Measurements from ENCODE around the gene TMEM236.
A peak's percentile ranks its signal among the peaks of the same experiment; 100 is the strongest.

Gene TMEM236

GRCh38 chr10:17820943-17821342, 68.9 kb downstream of the TMEM236 start:
- no peak for DNase-seq (ENCODE audit: low read depth in 2 of 2)

GRCh38 chr10:17821893-17822292, 69.9 kb downstream of the TMEM236 start:
- DNase-seq (ENCODE audit: low read depth in 2 of 2), result no peak

- DNase-seq (ENCODE audit: low read depth in 2 of 2), result no peak
Observed at GRCh38 chr10:17831341-17831740, 79.3 kb downstream of the TMEM236 start.

GRCh38 chr10:17831896-17832295, 79.9 kb downstream of the TMEM236 start:
- no peak for DNase-seq (ENCODE audit: low read depth in 2 of 2)

- DNase-seq (ENCODE audit: low read depth in 2 of 2), result no peak
Observed at GRCh38 chr10:17833656-17834055, 81.7 kb downstream of the TMEM236 start.

- peak; percentile 81 to 82 for DNase-seq (ENCODE audit: low read depth in 2 of 2)
Observed at GRCh38 chr10:17835688-17836087, 83.7 kb downstream of the TMEM236 start.

GRCh38 chr10:17836942-17837341, 84.9 kb downstream of the TMEM236 start:
- peak; percentile 20 to 21 for DNase-seq (ENCODE audit: low read depth in 2 of 2)

GRCh38 chr10:17838080-17838648, 86.2 kb downstream of the TMEM236 start:
- DNase-seq (ENCODE audit: low read depth in 2 of 2), result no peak

- no peak for DNase-seq (ENCODE audit: low read depth in 2 of 2)
Observed at GRCh38 chr10:17841050-17841449, 89.0 kb downstream of the TMEM236 start.

GRCh38 chr10:17842641-17843040, 90.6 kb downstream of the TMEM236 start:
- DNase-seq (ENCODE audit: low read depth in 2 of 2), result no peak

GRCh38 chr10:17847585-17848296, 95.7 kb downstream of the TMEM236 start:
- DNase-seq (ENCODE audit: low read depth in 2 of 2), result no peak

GRCh38 chr10:17848646-17849045, 96.6 kb downstream of the TMEM236 start:
- no peak for DNase-seq (ENCODE audit: low read depth in 2 of 2)
